GM21390 (cell line): Measurements from ENCODE around the gene NCAN.
"Not testable (repeated sequence)": the region's sequence is repeated elsewhere in the genome, so short reads cannot be mapped to it uniquely, and the experiment has no call there.

Experiments
- ATAC-seq: cut with Tn5 transposase; IDR thresholded peaks from one replicate; pipeline ENCODE4 v1.9.1; 2021; ENCODE audit not compliant: unreplicated experiment

NCAN gene

DNA sequence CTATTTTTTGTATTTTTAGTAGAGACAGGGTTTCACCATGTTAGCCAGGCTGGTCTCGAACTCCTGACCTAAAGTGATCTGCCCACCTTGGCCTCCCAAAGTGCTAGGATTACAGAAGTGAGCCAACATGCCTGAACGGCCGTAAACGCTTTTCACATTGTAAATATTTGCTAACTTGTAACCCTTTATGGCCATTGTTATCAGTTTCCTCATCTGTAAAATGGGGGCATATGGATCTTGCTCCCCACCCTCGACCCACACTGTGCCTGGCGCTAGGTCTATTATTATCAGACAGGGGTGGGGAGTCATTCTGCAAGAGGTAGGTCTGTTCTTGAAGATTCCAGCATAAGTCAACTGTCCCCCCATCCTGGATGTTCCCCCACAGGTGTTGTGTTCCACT is 11.9 kb downstream of the NCAN start:
- ATAC-seq: no peak

DNA sequence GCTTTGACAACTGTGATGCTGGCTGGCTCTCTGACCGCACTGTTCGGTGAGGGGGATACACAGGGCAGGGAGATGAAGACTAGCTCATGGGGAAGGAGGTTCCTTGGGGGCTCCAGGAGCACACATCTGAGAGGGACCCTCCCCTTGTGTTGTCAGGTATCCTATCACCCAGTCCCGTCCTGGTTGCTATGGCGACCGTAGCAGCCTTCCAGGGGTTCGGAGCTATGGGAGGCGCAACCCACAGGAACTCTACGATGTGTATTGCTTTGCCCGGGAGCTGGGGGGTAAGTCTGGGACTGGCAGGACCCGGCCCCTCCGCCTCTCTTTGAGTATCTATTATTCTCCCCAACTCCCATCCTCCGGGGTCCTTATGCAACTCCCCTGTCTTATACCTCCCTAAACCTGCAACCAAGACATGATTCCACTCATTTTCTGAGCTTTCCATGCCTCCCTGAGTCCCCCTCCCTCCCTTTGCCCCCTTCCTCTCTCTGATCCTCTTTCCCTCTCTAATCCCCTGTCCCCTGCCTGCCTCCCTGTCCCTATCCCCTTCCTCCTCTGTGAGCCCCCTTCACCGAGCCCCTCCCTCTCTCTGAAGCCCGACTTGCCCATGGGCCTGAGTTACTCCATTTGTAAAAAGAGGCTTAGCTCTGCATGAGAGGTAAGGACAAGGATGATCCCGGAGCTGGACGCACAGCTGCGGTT is 12.5 kb downstream of the NCAN start:
- ATAC-seq: no peak

DNA sequence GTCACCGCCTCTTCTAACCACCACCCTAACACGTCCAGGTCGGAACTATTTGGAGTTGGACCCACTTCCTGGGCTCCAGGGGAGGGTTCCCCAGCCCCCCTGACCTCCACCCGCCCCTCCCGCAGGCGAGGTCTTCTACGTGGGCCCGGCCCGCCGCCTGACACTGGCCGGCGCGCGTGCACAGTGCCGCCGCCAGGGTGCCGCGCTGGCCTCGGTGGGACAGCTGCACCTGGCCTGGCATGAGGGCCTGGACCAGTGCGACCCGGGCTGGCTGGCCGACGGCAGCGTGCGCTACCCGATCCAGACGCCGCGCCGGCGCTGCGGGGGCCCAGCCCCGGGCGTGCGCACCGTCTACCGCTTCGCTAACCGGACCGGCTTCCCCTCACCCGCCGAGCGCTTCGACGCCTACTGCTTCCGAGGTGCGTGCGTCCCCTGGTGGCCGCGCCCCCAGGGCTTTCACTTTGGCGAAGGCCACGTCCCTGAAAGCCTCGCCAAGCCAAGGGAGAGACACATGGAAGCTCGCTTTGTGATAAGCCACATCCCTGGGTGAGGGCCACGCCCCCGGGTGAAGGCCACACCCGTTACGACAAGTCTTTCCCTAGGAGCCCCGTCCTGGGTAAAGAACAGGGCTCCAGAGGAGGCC is 13.2 kb downstream of the NCAN start:
- ATAC-seq: no peak

DNA sequence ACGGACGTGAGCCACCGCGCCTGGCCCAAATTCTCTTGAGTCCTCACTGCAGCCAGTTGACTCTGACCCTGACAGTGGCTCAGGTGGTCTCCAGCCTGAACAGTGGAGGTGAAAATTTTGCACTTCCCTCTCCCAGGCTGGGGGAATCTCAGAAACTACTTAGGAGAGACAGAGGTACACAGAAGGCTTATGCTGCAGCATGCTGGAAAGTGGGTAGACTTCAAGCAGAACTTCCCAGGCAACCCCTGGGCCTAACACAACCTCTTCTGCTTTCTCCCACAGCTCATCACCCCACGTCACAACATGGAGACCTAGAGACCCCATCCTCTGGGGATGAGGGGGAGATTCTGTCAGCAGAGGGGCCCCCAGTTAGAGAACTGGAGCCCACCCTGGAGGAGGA is 14.4 kb downstream of the NCAN start:
- ATAC-seq: no peak

DNA sequence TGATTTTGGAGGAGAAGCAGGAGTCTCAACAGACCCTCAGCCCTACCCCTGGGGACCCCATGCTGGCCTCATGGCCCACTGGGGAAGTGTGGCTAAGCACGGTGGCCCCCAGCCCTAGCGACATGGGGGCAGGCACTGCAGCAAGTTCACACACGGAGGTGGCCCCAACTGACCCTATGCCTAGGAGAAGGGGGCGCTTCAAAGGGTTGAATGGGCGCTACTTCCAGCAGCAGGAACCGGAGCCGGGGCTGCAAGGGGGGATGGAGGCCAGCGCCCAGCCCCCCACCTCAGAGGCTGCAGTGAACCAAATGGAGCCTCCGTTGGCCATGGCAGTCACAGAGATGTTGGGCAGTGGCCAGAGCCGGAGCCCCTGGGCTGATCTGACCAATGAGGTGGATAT is 14.9 kb downstream of the NCAN start:
- no peak for ATAC-seq

DNA sequence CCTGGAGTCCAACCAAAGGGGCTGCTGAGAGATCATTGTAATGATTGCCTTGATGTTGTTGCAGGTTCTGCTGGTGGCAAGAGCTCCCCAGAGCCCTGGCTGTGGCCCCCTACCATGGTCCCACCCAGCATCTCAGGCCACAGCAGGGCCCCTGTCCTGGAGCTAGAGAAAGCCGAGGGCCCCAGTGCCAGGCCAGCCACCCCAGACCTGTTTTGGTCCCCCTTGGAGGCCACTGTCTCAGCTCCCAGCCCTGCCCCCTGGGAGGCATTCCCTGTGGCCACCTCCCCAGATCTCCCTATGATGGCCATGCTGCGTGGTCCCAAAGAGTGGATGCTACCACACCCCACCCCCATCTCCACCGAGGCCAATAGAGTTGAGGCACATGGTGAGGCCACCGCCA is 15.5 kb downstream of the NCAN start:
- ATAC-seq: no peak

DNA sequence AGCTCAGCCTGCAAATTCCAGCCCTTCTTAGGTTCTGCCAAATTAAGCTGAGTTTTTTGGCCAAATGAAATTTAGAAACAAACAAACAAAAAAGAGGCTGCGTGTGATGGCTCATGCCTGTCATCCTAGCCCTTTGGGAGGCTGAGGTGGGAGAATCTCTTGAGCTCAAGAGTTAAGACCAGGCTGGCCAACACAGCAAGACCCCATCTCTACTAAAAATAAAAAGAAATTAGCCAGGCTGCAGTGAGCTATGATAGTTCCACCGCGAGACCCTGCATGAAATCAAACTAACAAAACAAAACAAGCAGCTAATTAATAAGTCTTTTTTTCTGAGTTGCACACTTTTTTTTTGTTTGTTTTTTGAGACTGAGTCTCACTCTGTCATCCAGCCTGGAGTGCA is 17.9 kb downstream of the NCAN start:
- ATAC-seq: no peak

DNA sequence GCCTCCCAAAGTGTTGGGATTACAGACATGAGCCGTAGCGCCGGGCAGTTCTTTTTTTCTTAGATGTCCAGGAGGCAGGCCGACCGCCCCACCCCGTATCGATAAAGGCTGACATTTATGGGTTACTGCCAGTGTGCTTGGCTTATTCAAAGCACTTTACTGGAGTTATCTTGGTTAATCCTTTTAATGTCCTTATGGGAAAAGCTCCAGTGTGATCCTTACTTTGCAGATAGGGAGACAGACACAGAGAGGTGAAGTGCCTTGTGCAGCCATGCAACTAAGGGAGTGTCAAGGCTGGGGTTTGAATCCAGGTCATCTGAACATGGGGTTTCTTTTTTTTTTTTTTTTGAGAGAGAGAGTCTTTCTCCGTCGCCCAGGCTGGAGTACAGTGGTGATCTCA is 19.2 kb downstream of the NCAN start:
- no peak for ATAC-seq

DNA sequence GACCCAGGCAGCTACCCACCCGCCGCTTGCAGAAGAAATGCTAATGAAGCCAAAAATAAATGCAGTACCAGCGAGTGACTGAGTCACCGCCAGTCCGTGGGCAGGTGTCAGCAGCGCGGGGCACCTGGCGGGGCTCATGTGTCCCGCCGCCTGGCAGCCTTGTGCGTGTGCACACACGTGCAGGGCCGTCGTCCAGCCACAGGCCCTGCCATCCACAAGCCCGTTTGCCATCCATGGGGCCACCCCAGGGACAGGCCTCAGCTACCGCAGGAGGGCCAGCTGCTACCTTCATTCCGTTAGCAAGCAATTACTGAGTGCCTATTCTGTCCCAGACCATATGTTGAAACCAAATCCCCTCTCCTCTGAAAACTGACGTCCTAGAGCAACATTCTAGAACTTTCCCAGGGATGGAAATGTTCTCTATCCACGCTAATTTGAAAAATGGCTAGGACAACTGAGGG is 20.5 kb downstream of the NCAN start:
- no peak for ATAC-seq

DNA sequence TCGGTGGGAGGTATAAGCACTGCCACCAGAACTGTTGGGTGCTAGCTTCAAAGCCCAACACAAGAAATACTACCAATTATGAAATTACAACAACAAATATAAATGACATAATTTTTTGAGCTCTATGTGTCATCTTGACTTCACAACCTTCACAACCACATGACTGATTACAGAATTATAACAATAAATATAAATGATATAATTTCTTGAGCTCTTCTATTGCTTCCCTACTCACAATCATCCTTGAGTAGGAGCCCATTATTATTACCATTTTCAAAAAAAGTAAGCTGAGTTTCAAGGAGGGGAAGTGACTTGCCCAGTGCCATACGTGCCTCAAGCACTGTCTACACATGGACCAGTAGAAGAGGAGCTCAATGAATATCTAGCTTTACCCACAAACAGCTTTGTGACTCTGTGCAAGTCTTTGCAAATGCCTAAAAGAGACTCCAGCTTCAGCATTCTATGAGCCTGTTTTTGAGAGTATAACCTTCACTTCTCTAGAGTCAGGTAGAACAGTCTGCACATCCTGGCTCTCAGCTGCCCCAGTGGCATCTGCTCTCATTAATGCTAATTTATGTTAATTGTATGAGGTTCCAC is 22.6 kb downstream of the NCAN start:
- ATAC-seq: no peak

DNA sequence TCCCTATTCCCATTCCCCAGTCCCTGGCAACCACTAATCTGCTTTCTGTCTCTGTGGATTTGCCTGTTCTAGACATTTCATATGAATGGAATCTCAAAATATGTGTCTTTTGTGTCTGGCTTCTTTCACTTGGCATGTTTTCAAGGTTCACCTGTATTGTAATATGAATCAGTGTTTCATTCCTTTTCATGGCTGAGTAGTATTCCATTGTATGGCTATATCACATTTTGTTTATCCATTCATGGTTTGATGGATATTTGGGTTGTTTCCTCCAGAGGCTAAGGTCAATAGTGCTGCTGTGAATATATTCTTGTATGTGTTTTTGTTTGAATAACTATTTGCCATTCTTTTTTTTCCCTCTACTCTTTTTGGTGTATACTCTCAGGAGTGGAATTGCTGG is 24.4 kb downstream of the NCAN start:
- ATAC-seq: no peak

DNA sequence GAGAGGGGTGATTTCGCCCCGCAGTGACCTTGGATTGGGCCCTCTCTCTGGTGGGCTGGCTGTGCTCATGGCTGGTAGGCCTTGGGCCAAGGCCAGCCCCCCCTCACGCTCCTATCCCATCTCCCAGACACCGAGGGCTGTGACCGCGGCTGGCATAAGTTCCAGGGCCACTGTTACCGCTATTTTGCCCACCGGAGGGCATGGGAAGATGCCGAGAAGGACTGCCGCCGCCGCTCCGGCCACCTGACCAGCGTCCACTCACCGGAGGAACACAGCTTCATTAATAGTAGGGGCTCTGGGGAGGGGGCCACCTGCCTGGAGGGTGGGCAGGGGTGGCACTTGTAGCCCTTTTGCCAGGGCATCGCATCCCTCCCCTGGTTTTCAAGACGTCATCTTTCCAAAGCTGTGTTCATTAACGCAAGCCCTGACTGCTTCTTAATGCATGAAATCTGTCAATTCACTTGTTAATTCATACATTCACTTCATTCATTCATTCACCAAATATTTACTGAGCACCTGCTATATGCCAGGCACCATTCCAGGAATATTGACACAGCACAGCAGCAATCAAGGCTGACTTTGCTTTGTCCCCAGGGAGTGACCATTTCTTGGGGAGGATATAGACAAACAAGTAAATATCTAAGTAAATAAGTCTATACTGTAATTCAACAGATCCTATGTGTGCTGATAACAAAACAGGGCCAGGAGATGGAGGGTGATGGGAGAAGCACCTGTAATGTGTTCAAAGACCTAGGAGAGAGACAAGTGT is 26.6 kb downstream of the NCAN start:
- no peak for ATAC-seq

DNA sequence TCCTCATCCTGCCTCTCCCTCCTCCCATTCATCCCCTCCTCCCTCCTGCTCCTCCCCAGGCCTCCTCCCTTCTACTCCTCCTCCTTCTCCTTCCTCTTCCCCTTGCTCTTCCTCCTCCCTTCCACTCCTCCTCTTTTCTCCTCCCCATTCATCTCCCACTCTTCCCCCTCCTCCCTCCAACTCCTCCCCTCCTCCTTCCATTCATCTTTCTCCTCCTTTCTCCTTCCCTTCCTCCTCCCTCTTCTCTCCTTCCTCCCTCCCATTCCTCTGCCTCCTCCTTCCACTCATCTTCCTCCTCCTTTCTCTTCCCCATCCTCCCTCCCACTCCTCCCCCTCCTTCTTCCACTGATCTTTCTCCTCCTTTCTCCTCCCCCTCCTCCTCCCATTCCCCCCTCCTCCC is 27.9 kb downstream of the NCAN start:
- no peak for ATAC-seq

DNA sequence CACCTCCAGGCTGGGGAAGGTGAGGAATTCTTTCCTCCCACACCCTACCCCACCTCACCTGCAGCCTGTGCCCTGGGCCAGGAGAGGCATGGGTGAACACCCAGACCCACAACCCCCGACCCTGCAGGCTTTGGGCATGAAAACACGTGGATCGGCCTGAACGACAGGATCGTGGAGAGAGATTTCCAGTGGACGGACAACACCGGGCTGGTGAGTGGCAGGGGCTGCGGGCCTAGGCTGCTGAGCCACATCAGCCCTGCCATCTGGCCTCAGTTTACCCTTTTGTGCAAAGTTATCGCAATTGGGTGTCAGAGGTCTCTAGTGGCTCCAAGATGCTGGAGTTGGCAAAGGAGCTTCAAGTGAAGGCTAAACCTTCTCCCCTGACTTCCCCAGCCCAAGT is 28.7 kb downstream of the NCAN start:
- no peak for ATAC-seq

DNA sequence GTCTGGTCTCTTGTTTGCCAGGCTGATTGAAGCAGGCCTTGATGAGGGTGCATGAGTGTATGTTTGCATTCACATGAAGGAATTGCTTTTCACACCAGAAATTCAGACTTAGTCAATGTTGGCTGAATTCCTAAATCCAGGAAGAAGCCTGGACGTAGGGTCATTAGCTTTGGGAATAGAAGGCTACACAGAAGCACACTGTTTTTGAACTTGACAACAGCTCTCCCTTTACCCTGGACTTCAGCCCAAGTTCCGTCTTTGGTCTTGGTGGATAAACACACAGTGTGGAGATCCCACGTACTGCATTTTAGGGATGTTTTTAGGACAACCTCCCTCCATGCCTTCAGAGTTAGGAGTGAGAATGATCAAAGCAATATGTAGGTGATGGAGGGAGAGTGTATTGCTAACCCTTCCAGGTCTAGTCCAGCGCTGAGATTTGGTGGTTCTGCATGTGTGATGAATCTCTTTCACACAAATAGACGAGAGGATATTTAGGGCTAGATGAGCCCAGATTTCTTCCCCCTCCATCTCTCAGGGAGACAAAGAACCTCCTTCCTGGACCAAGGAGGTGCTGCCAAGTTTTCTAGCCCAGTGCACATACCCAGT is 38.5 kb downstream of the NCAN start:
- ATAC-seq: no peak

DNA sequence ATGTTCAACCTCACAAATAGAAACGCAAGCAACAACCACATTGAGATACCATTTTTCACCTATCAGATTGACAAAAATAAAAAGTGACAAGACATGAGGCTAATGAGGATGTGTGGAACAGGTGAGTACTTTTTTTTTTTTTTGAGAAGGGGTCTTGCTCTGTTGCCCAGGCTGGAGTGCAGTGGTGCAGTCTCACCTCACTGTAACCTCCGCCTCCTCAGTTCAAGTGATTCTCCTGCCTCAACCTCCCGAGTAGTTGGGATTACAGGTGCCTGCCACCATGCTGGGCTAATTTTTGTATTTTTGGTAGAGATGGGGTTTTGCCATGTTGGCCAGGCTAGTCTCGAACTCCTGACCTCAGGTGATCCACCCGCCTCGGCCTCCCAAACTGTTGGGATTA is 41.7 kb downstream of the NCAN start:
- not testable (repeated sequence) for ATAC-seq

DNA sequence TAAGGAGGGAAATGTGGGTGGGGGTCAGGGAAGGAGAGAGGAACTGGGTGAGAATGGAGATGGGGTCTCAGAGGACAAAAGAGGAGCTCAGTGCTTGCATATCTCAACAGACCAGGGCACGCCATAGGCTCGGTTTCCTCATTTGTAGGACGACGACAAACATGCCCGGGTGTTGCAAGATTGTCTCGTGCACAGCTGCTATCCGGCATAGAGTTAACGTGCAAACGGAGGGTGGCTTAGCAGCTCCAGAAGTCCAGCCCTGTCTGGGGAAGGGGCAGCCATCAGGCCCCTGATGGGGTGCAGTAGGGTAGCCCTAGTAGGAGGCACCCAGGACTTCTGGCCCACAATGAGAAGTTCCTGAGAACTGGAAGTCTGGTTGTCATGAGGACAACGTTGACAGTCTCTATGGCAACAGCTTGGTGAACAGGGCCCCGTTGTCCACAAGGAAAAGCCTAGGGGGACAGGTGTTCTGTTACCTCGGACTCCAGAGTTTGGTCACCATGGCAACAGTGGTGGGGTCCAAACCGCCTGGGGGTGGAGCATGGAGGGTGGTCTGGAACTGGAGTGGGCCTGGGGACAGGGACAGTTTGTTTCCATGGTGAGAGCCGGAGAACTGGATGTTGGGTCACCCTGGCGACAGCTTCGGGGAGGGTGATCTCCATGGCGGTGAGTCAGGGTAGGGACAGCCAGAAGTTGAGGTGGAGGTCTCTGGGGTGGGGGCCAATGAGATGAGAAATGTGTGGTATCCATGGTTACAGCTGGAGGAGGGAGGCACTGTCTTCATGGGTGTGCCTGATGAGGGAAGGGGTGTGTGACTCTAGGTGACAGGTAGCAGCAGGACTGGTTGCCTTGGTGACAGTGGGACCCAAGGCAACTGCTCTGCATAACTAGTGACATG is 44.6 kb downstream of the NCAN start:
- ATAC-seq: no peak

DNA sequence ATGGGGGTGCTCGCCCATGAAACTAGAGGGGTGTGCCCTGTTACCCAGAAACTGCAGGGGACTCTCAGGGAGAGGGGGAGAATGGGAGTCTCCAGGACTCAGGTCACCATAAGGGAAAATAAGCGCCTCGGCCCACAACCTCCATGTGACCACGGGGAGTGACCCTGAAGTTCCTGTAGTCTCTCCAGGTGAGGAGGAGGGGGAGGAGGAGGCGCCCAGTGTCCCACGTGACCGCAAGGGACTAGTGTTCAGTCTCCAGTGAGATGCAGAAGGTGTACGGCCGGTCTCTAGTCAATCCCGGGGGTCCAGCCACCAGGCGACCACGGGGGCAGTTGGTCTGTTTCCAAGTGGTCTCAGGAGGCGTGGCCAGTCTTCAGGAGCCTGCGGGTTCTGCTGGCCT is 45.4 kb downstream of the NCAN start:
- no peak for ATAC-seq

DNA sequence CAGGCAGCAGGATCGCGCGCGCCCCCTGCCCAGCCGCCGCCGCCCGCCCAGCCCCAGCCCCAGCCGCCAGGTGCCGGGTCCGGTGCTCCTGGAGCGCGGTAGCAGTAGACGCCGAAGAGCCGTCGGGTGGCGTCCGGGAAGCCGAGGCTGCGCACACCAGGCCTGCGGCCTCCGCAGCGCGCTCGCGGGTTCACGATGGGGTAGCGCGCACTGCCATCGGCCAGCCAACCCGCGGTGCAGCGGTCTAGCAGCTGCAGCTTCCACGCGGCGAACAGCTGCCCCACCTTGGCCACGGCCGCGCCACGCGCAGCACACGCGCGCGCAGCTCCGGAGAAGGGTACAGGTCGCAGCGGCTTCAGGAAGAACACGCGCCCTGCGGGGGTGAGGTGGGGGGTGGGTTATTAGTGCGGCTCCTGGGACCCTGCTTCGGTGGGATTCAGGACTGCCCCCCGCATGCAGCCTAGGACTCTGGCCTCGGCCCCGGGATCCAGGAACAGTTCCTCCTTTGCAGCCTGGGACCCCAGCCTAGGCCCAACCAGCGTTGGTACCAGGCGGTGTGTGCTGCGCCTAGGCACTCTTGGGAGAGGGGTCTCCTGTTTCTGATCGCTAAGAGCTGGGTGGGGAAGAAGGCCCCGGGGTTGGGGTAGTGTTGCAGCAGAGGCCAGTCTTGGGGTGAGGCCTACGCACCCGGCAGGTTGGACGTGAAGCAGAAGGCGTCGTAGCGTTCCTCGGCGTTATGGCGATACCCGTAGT is 46.3 kb downstream of the NCAN start:
- no peak for ATAC-seq
